ENCODE results near the gene RAB11FIP5. TPM values are rescaled to one million over a fixed set of nuclear protein-coding genes. Genes with fewer than 3 reads are reported as not detected.
A peak's percentile ranks its signal among the peaks of the same experiment; 100 is the strongest.

RAB11FIP5 gene
- total RNA-seq, 1 experiment from 2014 or later = 33.7 TPM

DNA sequence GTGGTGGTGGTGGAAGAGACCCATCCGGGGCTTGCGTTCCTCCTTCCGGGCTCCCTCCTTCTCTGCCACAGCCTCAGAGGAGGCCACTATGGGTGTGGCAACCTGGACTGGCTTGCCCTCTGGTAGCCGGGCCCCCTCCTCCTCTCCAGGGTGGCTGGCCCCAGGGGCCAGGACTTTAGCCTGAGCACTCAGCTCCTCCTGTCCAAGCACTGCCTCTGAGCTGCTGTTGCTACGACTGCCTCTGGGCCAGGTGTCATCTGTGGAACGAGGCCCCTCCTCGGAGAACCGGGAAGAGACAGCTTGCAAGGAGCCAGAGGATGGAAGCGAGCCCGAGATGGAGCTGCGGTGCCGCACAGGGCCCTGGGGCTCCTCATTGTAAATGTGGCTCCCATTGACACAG lies 24.5 kb downstream of the RAB11FIP5 start:
- no peak for DNase-seq (ENCODE audit: low read depth)

DNA sequence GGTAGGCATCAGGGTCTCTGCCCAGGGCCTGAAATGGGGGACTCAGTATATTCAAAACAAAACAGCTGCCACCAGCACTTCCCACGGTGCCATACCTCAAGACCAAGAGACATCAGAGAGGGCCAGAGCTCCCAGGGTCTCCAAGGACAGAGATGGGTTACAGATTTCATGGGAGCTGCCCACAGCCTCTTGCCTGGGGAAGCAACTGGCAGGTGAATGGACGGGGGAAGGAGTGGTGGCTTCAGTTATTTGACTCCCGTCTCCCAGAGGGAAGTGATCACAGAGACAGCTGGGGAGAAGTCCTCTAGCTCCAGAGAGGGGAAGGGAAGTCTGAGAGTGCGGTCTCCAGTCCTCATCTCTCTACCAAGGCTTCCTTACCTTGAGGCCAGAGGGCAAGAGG lies 25.4 kb downstream of the RAB11FIP5 start:
- DNase-seq (ENCODE audit: low read depth) = no peak

DNA sequence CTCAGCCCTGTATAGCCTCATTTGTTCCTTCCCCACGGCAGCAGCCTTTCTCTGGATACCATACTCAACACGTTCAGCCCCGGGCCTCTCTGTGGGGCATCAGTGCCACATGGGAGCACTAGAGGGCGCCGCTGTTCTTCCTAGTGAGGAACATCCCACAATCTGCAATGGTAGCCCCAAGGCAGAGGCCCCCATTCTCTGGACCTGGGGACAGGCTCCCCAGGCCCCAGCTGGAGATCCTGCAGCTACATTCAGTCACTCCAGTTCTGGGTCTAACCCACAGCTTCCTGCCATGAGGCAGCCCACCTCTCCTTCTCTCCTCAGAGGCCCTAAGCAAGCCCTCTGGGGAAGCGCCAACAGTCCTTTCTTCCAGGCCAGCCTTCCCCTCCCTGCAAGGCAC lies 27.1 kb downstream of the RAB11FIP5 start:
- DNase-seq (ENCODE audit: low read depth) = peak; percentile 63

DNA sequence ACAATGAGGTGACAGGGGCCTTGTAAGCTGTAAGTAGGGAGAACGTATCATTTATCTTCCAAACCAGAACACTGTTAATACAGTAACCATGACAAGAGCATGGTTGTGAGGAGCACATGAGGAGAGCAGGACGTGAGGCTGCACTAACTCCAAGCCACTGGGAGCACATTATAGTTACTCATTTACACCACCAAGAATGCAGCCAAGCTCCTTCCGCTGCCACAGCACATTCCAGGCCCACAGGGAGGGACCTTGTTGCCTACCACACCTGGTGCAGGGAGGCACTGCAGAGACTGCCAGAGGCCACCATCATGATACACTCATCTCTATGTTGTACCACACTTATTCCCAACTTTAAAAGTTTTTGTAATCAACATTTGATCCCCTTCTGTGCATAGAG lies 27.8 kb downstream of the RAB11FIP5 start:
- DNase-seq (ENCODE audit: low read depth) = no peak

DNA sequence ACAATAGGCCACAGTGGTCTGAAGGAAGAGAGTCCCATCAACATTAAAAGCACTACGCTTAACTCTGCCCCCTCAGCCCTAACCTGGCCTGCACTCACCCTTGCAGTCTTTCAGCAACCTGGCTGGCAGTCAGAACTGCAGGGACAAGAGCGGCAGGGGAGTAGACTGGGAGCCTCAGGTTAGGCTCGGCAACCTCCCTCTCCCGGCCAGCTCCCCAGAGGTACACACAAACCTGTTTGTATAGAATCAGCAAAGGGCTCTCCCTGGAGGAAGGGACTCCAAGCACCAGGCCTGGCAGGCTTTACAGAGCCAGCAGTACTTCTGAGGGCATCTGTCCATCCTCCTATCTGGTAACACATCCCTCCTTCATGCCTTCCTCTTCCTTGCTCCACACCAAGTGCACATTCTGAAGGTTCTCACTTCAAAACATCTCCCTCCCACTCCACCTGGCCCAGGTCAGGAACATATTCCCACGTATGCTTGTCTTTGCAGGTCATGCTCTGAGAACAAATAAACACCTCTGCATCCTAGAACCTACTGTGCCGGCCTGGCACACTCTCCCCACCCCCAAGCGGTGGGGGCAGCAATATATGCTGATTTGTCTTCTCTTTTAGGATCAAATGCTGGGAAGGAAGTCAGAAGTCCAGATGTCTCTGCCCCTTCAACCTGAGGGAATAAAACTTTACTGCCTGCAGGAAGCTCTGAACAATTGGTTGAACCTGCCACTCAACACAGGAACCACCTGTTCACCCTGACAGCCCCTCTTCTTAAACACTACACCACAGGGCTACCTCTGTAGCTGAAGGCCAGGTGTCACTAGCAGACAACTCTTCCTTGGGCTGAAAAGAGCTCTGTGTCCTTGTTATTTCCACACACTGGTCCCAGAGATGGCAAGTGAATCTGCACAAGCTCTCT lies 28.6 kb downstream of the RAB11FIP5 start:
- DNase-seq (ENCODE audit: low read depth) = no peak

DNA sequence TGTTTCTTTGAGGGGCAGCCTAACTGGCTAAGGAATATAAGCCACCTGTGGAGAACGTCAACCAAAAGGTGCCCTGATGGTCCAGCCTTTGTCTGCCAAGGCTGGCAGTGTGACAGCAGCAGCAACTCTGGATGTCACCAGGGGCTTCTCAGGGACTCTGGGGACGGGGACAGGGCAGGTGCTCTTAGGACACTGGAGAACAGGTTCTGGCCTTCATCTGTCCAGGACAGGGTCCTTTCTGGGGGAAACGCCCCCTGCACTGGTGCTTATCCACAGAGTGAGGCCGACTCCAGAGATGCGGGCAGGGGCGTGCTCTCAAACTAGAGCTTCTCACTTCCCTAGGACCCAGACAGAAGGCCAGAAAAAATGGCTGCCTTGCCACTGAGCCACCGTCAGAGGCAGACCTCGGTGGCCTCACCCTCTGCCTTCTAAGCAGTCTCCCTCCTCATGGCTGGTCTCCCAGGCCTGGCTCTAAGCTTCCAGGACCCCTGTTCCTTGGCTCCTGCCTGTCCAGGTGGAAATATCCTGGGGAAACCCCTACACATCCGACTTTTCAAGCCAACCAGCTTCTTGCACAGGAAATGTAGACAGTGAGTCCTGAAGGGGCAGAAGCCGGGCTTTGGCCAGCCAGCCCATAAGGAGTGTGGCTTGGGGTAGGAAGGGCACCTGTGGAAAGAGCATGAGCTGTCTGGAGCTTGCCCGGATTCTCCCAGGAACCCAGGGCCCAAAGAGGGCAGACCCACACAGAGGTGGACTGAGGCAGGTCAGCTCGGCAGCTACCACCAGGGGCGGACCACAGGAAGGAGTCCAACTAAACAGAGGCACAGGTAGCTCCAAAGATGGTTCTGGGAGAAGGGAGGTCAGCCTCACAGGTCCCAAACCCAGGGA lies 30.0 kb downstream of the RAB11FIP5 start:
- no peak for DNase-seq (ENCODE audit: low read depth)

DNA sequence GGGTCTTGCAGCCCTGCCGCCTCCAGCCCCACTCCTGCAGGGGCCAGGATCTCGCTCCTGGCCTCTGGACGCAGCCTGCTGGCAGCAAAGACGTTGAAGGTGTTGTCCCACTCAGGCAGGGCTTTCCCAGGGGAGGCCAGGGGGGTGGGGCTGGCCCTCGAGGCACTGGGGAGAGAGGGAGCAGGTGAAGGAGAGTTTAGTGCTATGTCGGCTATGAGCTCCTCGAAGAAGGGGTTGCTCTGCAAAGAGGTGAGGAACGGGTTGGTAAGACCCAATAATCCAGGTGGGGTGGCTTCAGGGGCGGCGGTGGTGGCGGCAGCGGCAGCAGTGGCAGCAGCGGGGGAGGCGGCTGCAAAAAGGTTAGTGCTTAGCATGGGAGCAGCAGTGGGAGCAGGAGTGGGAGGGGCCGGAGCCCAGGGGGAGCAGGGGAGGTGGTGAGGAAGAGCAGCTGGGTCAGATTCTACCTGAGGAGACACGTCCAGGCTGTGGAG lies 31.5 kb downstream of the RAB11FIP5 start:
- DNase-seq (ENCODE audit: low read depth) = no peak

DNA sequence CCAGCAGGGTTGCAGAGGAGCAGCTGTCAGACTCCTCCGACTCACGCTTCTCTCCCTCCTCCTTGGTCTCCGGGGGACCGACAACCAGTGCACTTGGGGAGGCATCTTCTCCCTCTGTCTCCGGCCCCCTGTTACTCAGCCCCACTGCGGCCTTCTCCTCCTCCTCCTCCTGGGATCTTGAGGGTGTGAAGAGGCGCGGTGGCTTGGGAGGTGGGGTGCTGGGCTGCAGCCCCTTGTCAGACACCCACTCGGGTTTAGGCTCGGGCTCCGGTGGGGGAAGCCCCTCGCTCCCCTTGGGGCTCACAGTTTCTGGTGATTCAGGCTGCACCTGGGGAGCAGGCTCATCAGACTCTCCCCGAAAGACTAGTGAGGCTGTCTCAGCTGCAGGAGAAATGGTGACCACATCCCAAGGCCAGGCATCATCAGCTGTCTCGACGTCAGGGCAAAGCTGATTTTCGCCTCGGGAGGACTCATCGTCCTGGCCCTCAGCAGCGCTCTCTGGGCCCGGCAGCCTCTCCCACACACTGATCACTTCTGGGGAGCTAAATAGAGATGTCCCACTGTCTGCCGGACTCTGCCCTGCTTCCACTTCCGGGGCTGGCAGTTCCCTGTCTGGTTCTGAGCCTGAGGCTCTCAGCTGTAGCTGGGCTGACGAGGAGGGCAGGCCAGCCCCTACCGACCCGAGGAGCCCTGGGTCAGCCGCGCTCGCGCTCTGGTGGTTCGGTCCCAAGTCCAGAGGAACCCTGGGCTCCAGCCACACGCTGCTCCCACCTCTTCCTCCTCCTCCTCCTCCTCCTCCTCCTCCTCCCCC lies 32.2 kb downstream of the RAB11FIP5 start:
- no peak for DNase-seq (ENCODE audit: low read depth)

DNA sequence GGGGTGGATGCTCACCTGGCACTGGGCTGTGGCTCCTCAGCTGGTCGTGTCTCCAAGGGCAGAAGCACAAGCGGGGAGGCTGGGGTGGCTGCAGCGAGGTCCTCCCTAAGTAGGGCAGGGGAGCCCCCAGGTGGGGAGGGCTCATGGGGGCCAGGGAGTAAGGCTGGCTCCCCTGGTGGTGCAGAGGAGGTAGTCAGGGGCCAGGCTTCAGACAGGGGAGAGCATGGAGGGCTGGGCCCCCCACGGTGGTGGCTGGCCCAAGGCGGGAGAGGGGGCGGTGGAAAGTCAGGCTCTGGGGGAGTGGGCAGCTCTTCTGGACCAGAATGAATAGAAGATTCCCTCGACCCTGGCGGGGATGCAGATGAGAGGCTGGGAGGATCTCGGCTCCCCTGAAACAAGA lies 33.1 kb downstream of the RAB11FIP5 start:
- DNase-seq (ENCODE audit: low read depth) = no peak

DNA sequence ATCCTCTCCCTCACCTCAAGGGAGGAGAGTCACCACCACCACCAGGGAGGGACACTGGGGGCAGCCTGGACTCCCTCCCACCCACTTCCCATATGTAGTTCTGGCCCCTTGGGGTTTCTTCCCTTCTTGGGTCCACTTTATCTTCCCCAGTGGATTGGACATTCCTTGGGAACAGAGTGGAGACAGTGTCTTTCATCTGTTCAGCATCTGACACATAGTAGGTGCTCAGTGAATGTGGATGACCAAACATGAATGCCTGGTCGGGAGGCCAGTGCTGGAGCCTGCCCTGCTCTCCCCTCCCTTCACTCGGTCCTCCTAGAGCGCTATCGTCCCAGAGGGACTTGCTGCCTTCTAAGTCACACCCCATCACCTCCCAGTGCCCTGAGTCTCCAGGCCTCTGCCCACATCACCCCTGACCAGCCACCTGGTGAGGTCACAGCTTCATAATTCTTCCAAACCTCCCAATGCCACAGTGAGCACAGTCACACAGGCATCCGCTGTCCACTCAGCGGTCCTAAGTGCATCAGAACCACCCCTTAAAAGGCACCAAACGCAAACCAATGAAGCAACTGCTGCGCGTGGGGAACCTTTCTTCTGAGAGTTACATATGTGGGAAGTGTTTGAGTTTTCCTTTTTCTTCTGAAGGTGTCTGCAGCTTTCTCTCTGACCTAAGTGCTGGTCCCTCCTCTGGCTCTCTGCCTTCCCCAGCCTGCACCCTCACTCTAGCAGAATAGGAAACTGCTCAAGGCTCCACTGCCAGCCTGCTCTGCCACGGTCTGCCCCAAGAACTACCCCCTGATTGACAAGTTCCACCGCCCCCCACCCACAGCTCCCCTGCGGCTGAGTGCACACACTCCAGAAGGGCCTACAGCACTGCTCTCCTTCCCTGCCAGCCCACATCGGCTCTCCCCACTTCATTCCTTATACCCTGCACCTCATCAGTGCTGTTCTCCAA lies 34.0 kb downstream of the RAB11FIP5 start:
- no peak for DNase-seq (ENCODE audit: low read depth)

DNA sequence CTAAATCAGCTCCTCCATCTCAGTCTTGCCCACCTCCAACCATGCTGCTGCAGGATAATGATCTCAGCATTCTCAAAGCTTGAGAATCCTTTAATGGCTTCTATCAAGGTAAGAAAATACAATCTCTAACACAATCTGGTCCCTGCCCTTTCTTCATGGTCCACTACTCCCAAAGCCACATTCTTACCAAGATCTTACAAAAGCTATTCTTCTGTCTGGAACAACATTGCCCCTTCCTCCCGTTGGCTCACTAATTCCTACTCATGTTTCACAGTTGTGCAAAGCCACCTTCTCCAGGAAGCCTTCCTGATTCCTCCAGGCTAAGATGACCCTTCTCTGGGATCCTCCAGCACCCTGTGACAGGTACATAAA lies 35.3 kb downstream of the RAB11FIP5 start:
- DNase-seq (ENCODE audit: low read depth) = no peak

DNA sequence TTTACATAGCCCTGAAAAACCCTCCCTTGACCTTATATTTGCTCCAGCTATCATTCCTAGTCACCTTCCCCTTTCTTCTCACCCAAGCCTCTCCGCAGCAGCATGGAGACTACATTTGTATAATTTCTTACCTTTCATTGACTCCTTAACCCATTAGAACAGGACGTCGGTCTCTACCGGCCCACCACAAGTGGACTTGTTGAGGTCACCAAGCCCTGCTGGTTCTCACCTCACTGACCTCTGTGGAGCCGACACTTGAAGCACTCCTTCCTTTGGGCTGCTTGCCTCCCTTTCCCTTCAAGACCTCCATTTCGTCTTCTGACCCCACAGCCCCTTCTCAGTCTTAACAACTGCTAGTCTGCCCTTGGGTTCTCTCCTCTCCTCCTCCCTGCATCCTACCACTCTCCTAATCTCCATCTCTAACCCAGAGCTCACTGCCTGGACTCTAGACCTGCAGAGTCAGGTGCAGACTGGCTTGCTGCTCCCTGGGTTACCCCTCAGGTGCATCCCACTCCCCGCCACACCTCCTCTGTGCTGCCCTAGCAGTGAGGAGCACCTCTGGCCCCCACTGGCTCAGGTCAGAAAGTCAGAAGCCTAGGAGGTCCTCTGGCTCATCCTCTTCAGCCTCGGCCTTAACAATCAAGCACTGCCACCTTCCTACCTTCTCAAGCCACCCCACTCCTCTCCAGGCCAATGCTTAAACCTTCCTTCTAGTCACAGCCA lies 35.9 kb downstream of the RAB11FIP5 start:
- DNase-seq (ENCODE audit: low read depth) = no peak

DNA sequence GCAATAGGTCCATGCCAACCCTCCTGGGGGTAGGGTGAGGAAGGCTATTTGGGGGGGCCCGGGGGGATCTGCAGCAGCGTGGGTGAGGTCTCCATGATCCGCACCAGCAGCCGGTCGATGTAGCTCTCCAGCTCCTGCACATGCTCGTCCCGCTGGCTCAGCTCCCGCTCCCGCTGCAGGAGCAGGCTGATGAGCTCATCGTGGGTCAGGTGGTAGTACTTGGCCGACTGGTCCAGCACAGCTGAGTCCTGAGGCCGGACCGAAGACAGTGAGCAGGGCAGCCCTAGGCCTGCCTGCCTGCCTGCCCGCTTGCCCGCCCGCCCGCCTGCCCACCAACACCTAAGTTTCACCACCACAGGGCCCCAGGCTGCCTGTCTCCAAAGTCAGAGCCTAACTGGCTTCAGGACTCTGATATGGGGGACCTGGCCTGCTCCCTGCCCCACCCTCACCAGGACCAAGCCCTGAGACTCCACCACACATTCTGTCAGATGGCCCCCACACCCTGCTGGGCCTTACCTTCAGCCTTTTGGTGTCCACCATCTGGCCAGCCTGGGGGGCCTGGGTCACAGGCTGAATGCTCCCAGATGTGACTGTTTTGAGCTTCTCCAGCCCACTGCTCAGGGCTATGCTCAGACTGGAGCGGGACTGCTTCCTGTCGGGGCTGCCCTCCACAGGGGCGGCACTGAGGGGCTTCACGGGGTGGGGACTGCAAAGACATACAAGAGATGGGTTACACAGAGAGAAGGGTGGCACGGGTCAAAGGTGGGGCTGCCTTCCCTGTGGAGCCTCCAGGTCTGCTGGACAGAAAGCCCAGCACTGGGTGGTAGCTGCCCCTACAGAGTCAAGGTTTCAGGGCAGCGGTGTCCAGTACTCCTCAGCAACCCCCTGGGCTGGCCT lies 37.0 kb downstream of the RAB11FIP5 start:
- peak; percentile 43 for DNase-seq (ENCODE audit: low read depth)

DNA sequence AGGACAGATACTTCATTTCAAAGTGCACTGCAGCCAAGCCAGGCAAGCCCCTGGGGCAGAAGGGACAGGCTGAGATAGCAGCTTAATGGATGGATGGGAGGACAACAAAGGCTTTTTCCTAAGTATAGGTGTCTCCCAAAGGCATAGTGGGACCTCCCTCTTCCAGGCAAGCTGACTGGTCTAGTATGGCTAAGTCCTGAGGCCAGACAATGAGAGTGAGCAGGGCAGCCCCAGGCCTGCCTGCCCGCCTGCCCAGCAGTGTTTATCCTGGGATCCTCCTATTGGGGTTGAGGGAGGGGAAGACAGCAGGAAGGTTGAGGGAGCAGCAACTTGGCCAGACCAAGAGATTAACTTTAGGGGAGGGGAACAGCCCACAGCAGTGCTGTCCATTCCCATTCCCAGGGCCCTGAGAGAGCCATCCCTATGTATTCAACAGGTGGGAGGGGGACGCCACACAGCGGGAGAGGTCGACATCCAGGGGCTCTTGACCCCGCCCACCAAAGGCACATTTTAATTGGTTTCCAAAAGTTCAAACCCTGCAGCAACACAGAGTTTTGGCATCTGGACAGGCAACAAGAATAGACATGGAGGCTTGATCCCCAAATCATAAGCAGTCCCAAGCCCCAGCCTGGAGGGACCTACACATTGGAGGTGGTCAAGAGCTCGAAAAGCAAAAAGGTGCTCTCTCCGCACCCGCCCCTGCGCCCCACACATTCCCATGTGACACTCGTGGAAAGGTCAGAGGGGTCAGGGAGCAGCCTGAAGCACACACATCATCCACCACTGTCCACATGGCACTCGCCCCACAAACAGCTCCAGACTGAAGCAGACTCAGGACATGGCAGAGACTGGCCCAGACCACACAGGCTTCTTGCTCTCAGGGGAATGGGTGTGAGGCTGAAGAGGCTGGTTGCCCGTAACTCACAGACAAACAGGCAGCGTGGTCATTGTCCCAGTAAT lies 38.4 kb downstream of the RAB11FIP5 start:
- DNase-seq (ENCODE audit: low read depth) = no peak

DNA sequence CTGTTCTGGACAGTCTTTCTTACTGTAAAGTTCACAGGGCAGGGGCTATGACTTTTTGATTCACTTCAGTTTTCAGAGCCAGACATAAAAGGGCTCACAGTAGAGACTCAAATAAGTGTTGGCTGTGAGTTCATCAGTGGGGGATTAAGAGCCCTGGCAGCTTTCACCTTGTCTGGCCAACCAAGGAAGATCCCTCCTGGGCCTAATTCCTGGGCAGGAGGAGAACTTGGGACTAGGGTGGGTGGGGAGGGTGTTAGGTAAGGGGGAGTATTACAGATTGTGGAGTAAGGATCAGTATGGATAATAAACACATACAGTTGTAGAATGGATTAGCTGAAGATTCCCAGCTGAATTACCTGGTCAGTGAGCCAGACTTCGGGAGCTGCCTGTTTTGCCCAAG lies 40.3 kb downstream of the RAB11FIP5 start:
- no peak for DNase-seq (ENCODE audit: low read depth)

DNA sequence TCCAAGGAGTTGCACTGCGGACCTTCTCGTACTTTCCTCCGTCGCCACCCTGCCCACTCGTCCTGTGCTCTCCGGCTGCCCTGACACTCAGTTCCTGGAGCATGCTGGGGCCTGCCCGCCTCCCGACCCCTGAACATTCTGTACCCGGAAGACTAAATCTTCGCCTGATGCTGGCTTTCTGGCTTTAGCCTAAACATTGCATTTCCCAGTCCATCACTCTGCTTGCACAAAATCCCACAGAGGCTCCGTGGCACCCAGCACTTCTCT lies 40.7 kb downstream of the RAB11FIP5 start:
- DNase-seq (ENCODE audit: low read depth) = no peak

DNA sequence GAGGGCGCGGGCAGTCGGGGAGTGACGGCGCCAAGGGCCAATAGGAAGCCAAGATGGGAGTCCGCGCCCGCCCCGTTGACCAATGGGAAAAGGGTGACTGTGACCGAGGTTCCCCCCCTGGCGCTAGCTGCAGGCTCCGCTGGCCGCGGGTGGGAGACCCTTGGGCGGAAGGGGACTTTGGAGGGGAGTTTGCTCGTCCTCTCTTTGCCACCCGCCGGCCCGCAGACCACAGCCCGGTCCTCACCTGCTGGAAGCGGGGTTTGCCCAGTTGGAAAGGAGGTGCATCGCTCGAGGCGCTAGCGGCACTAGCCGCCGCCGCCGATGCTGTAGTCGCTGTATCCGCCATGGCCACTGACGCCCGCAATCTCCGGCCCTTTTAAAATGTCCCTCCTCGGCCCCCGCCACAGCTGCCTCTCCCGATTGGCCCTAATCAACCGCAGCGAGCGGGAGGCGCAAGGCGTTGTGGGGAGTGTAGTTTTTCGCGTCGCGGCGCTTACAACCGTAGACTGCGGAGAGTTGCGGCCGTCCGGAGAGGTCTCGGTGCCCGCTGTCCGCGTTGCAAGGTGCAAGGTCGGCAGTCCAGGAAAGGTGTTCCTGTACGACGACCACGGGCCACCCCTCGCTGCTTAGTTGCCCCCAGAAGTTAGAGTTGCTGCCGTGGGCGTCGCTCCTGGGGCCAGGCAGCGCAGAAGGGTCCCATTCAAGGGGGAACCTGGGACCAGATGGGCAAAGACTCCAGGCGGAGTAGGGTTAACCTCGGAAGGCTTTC lies 41.2 kb downstream of the RAB11FIP5 start, which contains the start of gene SFXN5:
TSS of gene SFXN5 (minus strand) at position 353 of the 769 bp plus-strand sequence. CDS start at position 346, 7 bp downstream.
- DNase-seq (ENCODE audit: low read depth) = peak; percentile 95

Measured in LHCN-M2 (cell line).